Heart right ventricle (tissue), 16 donors: ENCODE data around the gene SRP14. TPM values are rescaled to one million over a fixed set of nuclear protein-coding genes. Genes with fewer than 3 reads are reported as not detected.

Experiments
- ATAC-seq, 8 donors: fragments of 200-7000 bp; cut with Tn5 transposase; one replicate each; pipeline ENCODE4 v1.9.1; 2020; ENCODE audit warnings: mild to moderate bottlenecking in 8 of 8, moderate library complexity in 8 of 8, moderate number of reproducible peaks in 1 of 8
- DNase-seq, 2 donors: peaks; one replicate each; pipeline ENCODE4 v3.0.0-alpha.2; 2020
- H3K27ac ChIP-seq, 10 donors: fragments of 200-600 bp; sonication (generic) in 2 of 10; one replicate each; pipeline versions ENCODE4 v1.5.0 to v1.8.0; 2020 to 2022; ENCODE audit warnings: mild to moderate bottlenecking in 3 of 10
- H3K27me3 ChIP-seq, 7 donors: fragments of 200-600 bp; one replicate each; pipeline ENCODE4 v1.8.0; 2021 to 2022; ENCODE audit warnings: mild to moderate bottlenecking in 2 of 7
- H3K36me3 ChIP-seq, 9 donors: fragments of 200-600 bp; sonication (generic) in 1 of 9; one replicate each; pipeline versions ENCODE4 v1.5.0 to v1.8.0; 2020 to 2022; ENCODE audit warnings: mild to moderate bottlenecking in 2 of 9
- H3K4me1 ChIP-seq, 9 donors: fragments of 200-600 bp; sonication (generic) in 1 of 9; one replicate each; pipeline versions ENCODE4 v1.5.0 to v1.8.0; 2020 to 2022; ENCODE audit warnings: mild to moderate bottlenecking in 4 of 9
- H3K4me3 ChIP-seq, 10 donors: fragments of 200-600 bp; sonication (generic) in 2 of 10; one replicate each; pipeline versions ENCODE4 v1.5.0 to v1.8.0; 2020 to 2022; ENCODE audit warnings: mild to moderate bottlenecking in 7 of 10, moderate library complexity in 2 of 10
- H3K9me3 ChIP-seq, 11 donors: fragments of 200-600 bp in 10 of 11; sonication (generic) in 2 of 11; one replicate each; pipeline versions ENCODE4 v1.5.0 to v1.8.0; 2013 to 2022; ENCODE audit warnings: mild to moderate bottlenecking in 2 of 11, control low read depth in 1 of 11, moderate library complexity in 1 of 11
- CTCF ChIP-seq, 9 donors: fragments of 200-600 bp; sonication (generic) in 2 of 9; IDR thresholded peaks; one replicate each; pipeline versions ENCODE4 v1.5.0 to v1.8.0; 2021 to 2022; ENCODE audit warnings: antibody characterized with exemption in 9 of 9, mild to moderate bottlenecking in 5 of 9, moderate library complexity in 1 of 9
- WGBS, 2 donors: extraction: QIAGEN DNeasy Blood & Tissue Kit; methylation state at CpG; one replicate each; pipeline ENCODE4 v1.1.7; 2013; ENCODE audit warnings: inconsistent platforms in 1 of 2; 5-methylcytosine and 5-hydroxymethylcytosine counted together
- intact Hi-C, 10 donors: fragments of 100-400 bp; cut with DNase I; formaldehyde crosslinking; loops; one replicate each; pipeline versions ENCODE4 v1.11.1 to v1.14.2; 2022
- long read RNA-seq, 3 donors: library from polyadenylated mRNA; unstranded; transcript quantifications; one replicate each; pipeline ENCODE4 v2.0.0, GENCODE V29; 2020 to 2021
- polyA plus RNA-seq, 2 donors: library from polyadenylated mRNA; stranded (reverse); fragments of 200-250 nt; gene quantifications; one replicate each; pipeline ENCODE4 v1.2.3, GENCODE V29; 2013
- total RNA-seq, 10 donors: library from RNA; stranded (reverse); fragmentation: NEBNext Ultra II Directional in 3 of 10; extraction: Animal tissue kit (Norgen Biotek cat#: 25700) in 3 of 10; gene quantifications; one replicate each; pipeline versions ENCODE4 v1.2.1 to v1.2.4, GENCODE V29; 2021 to 2023
- donor health status: Arrhythmogenic right ventricular cardiomyopathy.
- donor health status: ischemic (EF 13 %, LVEDD 7.1; RV severe dilation, severe dysfunction).
- donor health status: healthy with polysubstance abuse.
- donor health status: DM: no; HTN: yes; CAD: no.
- donor health status: DM: no; HTN: no; CAD: no.
- donor health status: ischemic (EF 25% LVEDD 6.9; RV normal size, moderate dysfunction).
- donor health status: ischemic (EF 25% LVEDD 5.7; RV mildly dilated, moderate dysfunction).
- donor health status: healthy.
- donor health status: DM: yes; HTN: yes; CAD: no.
- donor health status: Ischemic cardiomyopathy.
- donor health status: ischemic (EF 35%, LVEDD 5.7; RV mildly dilated, moderate dysfunction).
- donor health status: nonischemic (EF 11% LVEDD 7.7; RV severe dilation, severe dysfunction).
- donor health status: DM: yes; HTN: yes; CAD: no.
- donor health status: PGD.
- donor health status: ischemic (EF 29% LVEDD 5.4; RV normal size, mild dysfunction).
- donor health status: nonischemic (EF 23%, LVEDD 6.1; RV moderate dilation, normal function).

The SRP14 gene
- total RNA-seq, result 100 to 1,000 TPM; 189 to 290 (median 210) TPM
- polyA plus RNA-seq, result 100 to 1,000 TPM; 395 to 699 TPM
- long read RNA-seq, donor 1, transcript SRP14-201 (5 exons, 1,077 nt), result major isoform, 331 of 363 reads
- long read RNA-seq, donor 1, transcript SRP14-204 (4 exons, 780 nt), result minor isoform, 6 of 363 reads
- long read RNA-seq, donor 1, partial matches to known transcripts, result 8 of 363 reads
- long read RNA-seq, donor 1, other reads (novel, unspliced or antisense), result 18 of 363 reads
- long read RNA-seq, donor 2, transcript SRP14-201 (5 exons, 1,077 nt), result major isoform, 304 of 325 reads
- long read RNA-seq, donor 2, partial matches to known transcripts, result 2 of 325 reads
- long read RNA-seq, donor 2, other reads (novel, unspliced or antisense), result 16 of 325 reads
- long read RNA-seq, donor 3, transcript SRP14-204 (4 exons, 780 nt), result minor isoform, 7 of 94 reads
- long read RNA-seq, donor 3, transcript SRP14-201 (5 exons, 1,077 nt), result major isoform, 71 of 94 reads
- long read RNA-seq, donor 3, partial matches to known transcripts, result 6 of 94 reads
- long read RNA-seq, donor 3, other reads (novel, unspliced or antisense), result 10 of 94 reads

- ATAC-seq, result peak; percentile 95 to 98 (median 98)
These were observed at the start of gene SRP14 for GRCh38 chr15:40038638-40039543. Gene SRP14, minus strand, starts transcription at chr15:40039181. Its CDS starts 65 bp downstream, at chr15:40039116.

GRCh38 chr15:40087991-40088928 is 49.3 kb upstream of the SRP14 start:
- peak overlapping the region in 3 of 10 donors; percentile 2 to 30 (median 24) for H3K27ac ChIP-seq

More at GRCh38 chr15:40038638-40039543, at the start of gene SRP14:
- DNase-seq, result peak; percentile 96 to 97
- peak in 3 of 9 donors; percentile 21 to 31 (median 23) for TF ChIP-seq CTCF (IDR thresholded peaks at IDR 0.05)
- peak within 1 kb of the TSS; percentile 77 to 98 (median 95) for H3K27ac ChIP-seq
- 0 to 1% methylated on average over 58 to 59 of the region's 59 CpGs for WGBS, 2 donors
- no peaks in the 10 kb centered on the region for H3K9me3 ChIP-seq
- intact Hi-C loops, result loop anchor here in 3 of 10 donors (10.0 kb wide), 1 partner anchor 254 kb away; the partner anchor contains the start of gene FSIP1 (in 3 of the 3)
- H3K36me3 ChIP-seq, result peaks cover 0 to 43% (median 33%) of the 10 kb centered on the region in 9 donors
- H3K27me3 ChIP-seq, result no peaks in the 10 kb centered on the region
- peak within 1 kb of the TSS; percentile 49 to 94 (median 78) for H3K4me3 ChIP-seq
- peaks cover 5 to 51% (median 32%) of the 10 kb centered on the region in 9 donors for H3K4me1 ChIP-seq

More at GRCh38 chr15:40087991-40088928, 49.3 kb upstream of the SRP14 start:
- H3K36me3 ChIP-seq, result peaks cover 0 to 23% (median 0%) of the 10 kb centered on the region in 9 donors
- no peaks in the 10 kb centered on the region for H3K27me3 ChIP-seq
- DNase-seq, result peak in 1 of 2 donors; percentile 57
- intact Hi-C loops, result loop anchor here in 1 of 10 donors (5.0 kb wide), 1 partner anchor 36 kb away; no protein-coding TSS in a partner anchor
- WGBS, 2 donors, result 61 to 65% methylated on average over 9 of the region's 9 CpGs
- no peak for TF ChIP-seq CTCF (IDR thresholded peaks at IDR 0.05)
- no peak overlapping the region for H3K4me3 ChIP-seq
- H3K9me3 ChIP-seq, result no peaks in the 10 kb centered on the region
- peaks cover 19 to 72% (median 44%) of the 10 kb centered on the region in 9 donors for H3K4me1 ChIP-seq
- peak in 4 of 8 donors; percentile 16 to 68 (median 20) for ATAC-seq
